ENCODE results near the gene RBMX2.

DNA sequence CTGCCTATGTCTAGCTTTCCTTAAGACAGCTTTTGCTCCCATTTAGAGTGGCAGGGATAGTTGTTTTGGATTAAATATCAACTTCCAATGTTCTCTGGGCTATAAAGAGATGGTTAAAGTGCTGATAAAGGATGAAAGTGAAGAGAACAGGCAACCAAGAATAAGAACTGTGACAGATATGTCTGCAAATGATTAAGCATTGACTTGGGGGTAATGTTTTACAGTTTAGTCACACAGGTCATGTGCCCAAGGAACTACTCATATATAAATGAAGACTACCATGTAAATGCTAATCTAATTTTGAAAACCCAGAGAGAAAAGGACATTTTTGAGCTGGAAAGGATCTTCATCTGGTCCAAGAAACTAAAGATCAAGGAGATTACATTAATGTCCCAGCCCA, 42.1 kb downstream of the RBMX2 start:
- TF ChIP-seq EZH2 (IDR thresholded peaks at IDR 0.05) (no peak), POLR2AphosphoS5 (IDR thresholded peaks at IDR 0.05; ENCODE audit: borderline replicate concordance, low read depth, low read length) (no peak)

Data from SK-N-MC (cell line).